ENCODE data around the gene FBXO5.

FBXO5 gene

DNA sequence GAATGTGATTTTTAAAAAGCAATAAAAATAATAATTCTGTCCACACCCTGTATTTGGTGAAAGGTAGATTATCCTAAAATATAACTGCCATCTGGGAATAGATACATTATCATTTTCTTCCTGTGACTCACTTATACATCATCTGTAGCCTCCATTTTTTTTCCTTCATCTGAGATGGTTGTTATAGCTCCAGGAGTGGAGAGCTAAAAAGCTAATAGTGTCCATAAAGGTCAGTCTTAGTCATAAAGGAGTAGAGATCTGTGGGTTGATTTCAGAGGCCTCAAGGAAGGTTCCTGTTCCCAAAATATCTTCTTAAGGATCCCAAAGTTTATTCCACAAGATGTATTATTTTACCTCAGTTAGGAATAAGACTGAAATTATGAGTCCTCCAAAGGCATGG is 41.1 kb downstream of the FBXO5 start:
- no peak for TF ChIP-seq EZH2phosphoT487 (IDR thresholded peaks at IDR 0.05; ENCODE audit: borderline replicate concordance, low read length)
- TF ChIP-seq, protein P1, sequence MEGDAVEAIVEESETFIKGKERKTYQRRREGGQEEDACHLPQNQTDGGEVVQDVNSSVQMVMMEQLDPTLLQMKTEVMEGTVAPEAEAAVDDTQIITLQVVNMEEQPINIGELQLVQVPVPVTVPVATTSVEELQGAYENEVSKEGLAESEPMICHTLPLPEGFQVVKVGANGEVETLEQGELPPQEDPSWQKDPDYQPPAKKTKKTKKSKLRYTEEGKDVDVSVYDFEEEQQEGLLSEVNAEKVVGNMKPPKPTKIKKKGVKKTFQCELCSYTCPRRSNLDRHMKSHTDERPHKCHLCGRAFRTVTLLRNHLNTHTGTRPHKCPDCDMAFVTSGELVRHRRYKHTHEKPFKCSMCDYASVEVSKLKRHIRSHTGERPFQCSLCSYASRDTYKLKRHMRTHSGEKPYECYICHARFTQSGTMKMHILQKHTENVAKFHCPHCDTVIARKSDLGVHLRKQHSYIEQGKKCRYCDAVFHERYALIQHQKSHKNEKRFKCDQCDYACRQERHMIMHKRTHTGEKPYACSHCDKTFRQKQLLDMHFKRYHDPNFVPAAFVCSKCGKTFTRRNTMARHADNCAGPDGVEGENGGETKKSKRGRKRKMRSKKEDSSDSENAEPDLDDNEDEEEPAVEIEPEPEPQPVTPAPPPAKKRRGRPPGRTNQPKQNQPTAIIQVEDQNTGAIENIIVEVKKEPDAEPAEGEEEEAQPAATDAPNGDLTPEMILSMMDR (IDR thresholded peaks at IDR 0.05; ENCODE audit: low read depth, low read length, poor library complexity, severe bottlenecking) = no peak
- no peaks in the 10 kb centered on the region for H3K9me3 ChIP-seq (ENCODE audit: control insufficient read depth, insufficient read depth, low read length)
- no peak overlapping the region for H3K4me2 ChIP-seq (ENCODE audit: low read length)
- no peak overlapping the region for H3K27ac ChIP-seq (ENCODE audit: low read depth, low read length)
- H3K36me3 ChIP-seq (ENCODE audit: control insufficient read depth, low read length) = no peaks in the 10 kb centered on the region
- no peaks in the 10 kb centered on the region for H4K20me1 ChIP-seq (ENCODE audit: control insufficient read depth, insufficient read depth, low read depth, low read length)
- no peaks in the 10 kb centered on the region for H3K9me2 ChIP-seq (replicated peaks; ENCODE audit: control insufficient read depth, low read length)
- H3K4me3 ChIP-seq (ENCODE audit: low read length) = no peak overlapping the region
- H3K4me1 ChIP-seq (ENCODE audit: control insufficient read depth, low read length) = no peaks in the 10 kb centered on the region
- peaks cover 3% of the 10 kb centered on the region; the same call in 1 of the 2 replicates for H3K27me3 ChIP-seq (ENCODE audit: control insufficient read depth, low read length)
- H3F3A ChIP-seq (ENCODE audit: control insufficient read depth, insufficient read depth) = no peaks in the 10 kb centered on the region
- no peaks in the 10 kb centered on the region for H3K79me2 ChIP-seq (ENCODE audit: control insufficient read depth, low read length)

DNA sequence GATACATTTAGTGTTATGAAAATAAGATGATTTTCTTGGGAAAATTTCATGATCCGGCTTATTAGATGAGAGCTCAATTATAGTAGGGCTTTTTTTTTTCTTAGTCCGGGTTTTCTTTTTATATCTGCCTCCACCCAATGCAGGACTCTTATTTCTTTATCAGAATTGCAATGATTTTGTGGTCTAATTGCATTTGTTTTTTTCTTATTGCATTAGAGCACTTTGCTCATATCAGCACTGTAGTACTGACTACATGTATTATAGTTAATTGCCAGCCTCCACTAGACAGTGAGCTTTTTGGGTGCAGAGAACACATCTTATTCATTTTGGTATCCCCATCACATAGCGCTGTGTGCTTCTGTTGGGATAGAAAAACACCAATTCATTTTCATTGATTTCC is 50.0 kb downstream of the FBXO5 start:
- Histone ChIP-seq H3K9me3 (ENCODE audit: control insufficient read depth, insufficient read depth, low read length) (no peaks in the 10 kb centered on the region), H3K79me2 (ENCODE audit: control insufficient read depth, low read length) (no peaks in the 10 kb centered on the region), H3K27ac (ENCODE audit: low read depth, low read length) (no peak overlapping the region), H4K20me1 (ENCODE audit: control insufficient read depth, insufficient read depth, low read depth, low read length) (no peaks in the 10 kb centered on the region), H3K36me3 (ENCODE audit: control insufficient read depth, low read length) (no peaks in the 10 kb centered on the region), H3K9me2 (replicated peaks; ENCODE audit: control insufficient read depth, low read length) (no peaks in the 10 kb centered on the region), H3K4me1 (ENCODE audit: control insufficient read depth, low read length) (no peaks in the 10 kb centered on the region), H3F3A (ENCODE audit: control insufficient read depth, insufficient read depth) (no peaks in the 10 kb centered on the region), H3K4me3 (ENCODE audit: low read length) (no peak overlapping the region), H3K27me3 (ENCODE audit: control insufficient read depth, low read length) (no peaks in the 10 kb centered on the region), H3K4me2 (ENCODE audit: low read length) (no peak overlapping the region)
- TF ChIP-seq EZH2phosphoT487 (IDR thresholded peaks at IDR 0.05; ENCODE audit: borderline replicate concordance, low read length) = no peak
- TF ChIP-seq, protein P1 (IDR thresholded peaks at IDR 0.05; ENCODE audit: low read depth, low read length, poor library complexity, severe bottlenecking) = no peak

DNA sequence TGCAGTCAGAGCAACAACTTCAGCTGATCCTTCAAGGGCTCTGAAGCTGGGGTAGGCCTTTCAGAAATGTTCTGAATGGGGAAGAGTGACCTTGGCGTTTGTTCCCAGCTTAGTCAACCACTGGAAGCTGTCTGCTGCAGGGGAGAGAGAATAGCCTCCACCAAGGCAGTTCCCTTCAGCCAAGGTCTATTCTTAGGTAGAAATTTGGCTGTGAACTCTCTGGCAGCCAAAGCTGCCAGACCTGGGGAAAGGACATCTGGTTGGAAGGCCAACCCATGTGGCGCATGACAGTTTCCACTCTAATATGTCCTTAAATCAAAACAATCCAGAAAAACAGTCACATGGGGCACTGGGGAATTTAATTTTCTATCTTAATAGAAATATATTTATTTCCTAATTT is 60.1 kb downstream of the FBXO5 start:
- Histone ChIP-seq H3K4me2 (ENCODE audit: low read length) (no peak overlapping the region), H3K4me1 (ENCODE audit: control insufficient read depth, low read length) (no peaks in the 10 kb centered on the region), H4K20me1 (ENCODE audit: control insufficient read depth, insufficient read depth, low read depth, low read length) (no peaks in the 10 kb centered on the region), H3K27me3 (ENCODE audit: control insufficient read depth, low read length) (no peaks in the 10 kb centered on the region), H3F3A (ENCODE audit: control insufficient read depth, insufficient read depth) (no peaks in the 10 kb centered on the region), H3K9me3 (ENCODE audit: control insufficient read depth, insufficient read depth, low read length) (no peaks in the 10 kb centered on the region), H3K79me2 (ENCODE audit: control insufficient read depth, low read length) (no peaks in the 10 kb centered on the region), H3K4me3 (ENCODE audit: low read length) (no peak overlapping the region), H3K36me3 (ENCODE audit: control insufficient read depth, low read length) (no peaks in the 10 kb centered on the region), H3K27ac (ENCODE audit: low read depth, low read length) (no peak overlapping the region), H3K9me2 (replicated peaks; ENCODE audit: control insufficient read depth, low read length) (no peaks in the 10 kb centered on the region)
- TF ChIP-seq, protein P1 (IDR thresholded peaks at IDR 0.05; ENCODE audit: low read depth, low read length, poor library complexity, severe bottlenecking) = no peak
- no peak for TF ChIP-seq EZH2phosphoT487 (IDR thresholded peaks at IDR 0.05; ENCODE audit: borderline replicate concordance, low read length)
